ENCODE results near the gene OR10X1.

Gene OR10X1

GRCh38 chr1:158563853-158564252, 15.8 kb downstream of the OR10X1 start:
- no peak for DNase-seq
- Histone ChIP-seq H3K79me1 (replicated peaks; ENCODE audit: low read length, poor library complexity, severe bottlenecking) (no peaks in the 10 kb centered on the region), H3K27ac (ENCODE audit: low read length, poor library complexity, severe bottlenecking) (no peak overlapping the region), H3K18ac (ENCODE audit: low read depth in 1 of 2, low read length in 2 of 2) (no peak overlapping the region), H3K4me3 (ENCODE audit: insufficient read depth in 1 of 2, low read depth in 1 of 2, low read length in 2 of 2) (no peak overlapping the region), H3K4me1 (ENCODE audit: control insufficient read depth, insufficient read depth, low read depth, low read length) (no peaks in the 10 kb centered on the region), H3K4ac (ENCODE audit: low read depth in 1 of 2, low read length in 2 of 2) (no peak overlapping the region), H2BK15ac (ENCODE audit: low read depth, poor library complexity, severe bottlenecking) (no peak overlapping the region), H3K9me3 (ENCODE audit: control insufficient read depth, low read length) (no peaks in the 10 kb centered on the region), H4K8ac (ENCODE audit: low read length) (no peak overlapping the region), H2BK120ac (ENCODE audit: low read depth, low read length) (no peak overlapping the region), H3K14ac (ENCODE audit: low read length in 2 of 2) (no peak overlapping the region), H4K91ac (ENCODE audit: low read length) (no peak overlapping the region), H3K9ac (ENCODE audit: low read length) (no peak overlapping the region), H3K27me3 (ENCODE audit: control insufficient read depth in 1 of 2, insufficient read depth in 1 of 2, low read length in 2 of 2) (no peaks in the 10 kb centered on the region), H3K23ac (ENCODE audit: low read length in 2 of 2) (no peak overlapping the region), H2BK12ac (ENCODE audit: low read length in 2 of 2) (no peak overlapping the region), H2BK5ac (ENCODE audit: low read depth, low read length, poor library complexity, severe bottlenecking) (no peak overlapping the region), H2AK5ac (ENCODE audit: low read length, severe bottlenecking) (no peak overlapping the region), H3K4me2 (ENCODE audit: low read length, poor library complexity, severe bottlenecking) (no peak overlapping the region), H2AFZ (ENCODE audit: low read depth, low read length) (no peak overlapping the region), H3K36me3 (ENCODE audit: control insufficient read depth in 1 of 2, insufficient read depth in 2 of 2, low read depth in 1 of 2, low read length in 2 of 2) (no peaks in the 10 kb centered on the region)
- no CpG with 5 or more reads among the region's 2 CpGs for WGBS

GRCh38 chr1:158559696-158560095, 20.0 kb downstream of the OR10X1 start:
- no CpG with 5 or more reads among the region's 1 CpG for WGBS
- no peak overlapping the region for H3K23ac ChIP-seq (ENCODE audit: low read length in 2 of 2)

GRCh38 chr1:158554352-158554751, 25.3 kb downstream of the OR10X1 start, which contains the start of gene OR6Y1:
OR6Y1 (minus strand) TSS chr1:158554405; CDS start chr1:158548105, 6,300 bp downstream.
- Histone ChIP-seq H3K23ac (ENCODE audit: low read length in 2 of 2) (no peak within 1 kb of the TSS), H3K4me2 (ENCODE audit: low read length, poor library complexity, severe bottlenecking) (no peak within 1 kb of the TSS), H3K27me3 (ENCODE audit: control insufficient read depth in 1 of 2, insufficient read depth in 1 of 2, low read length in 2 of 2) (no peaks in the 10 kb centered on the region), H2AFZ (ENCODE audit: low read depth, low read length) (no peak within 1 kb of the TSS), H3K9me3 (ENCODE audit: control insufficient read depth, low read length) (no peaks in the 10 kb centered on the region), H4K91ac (ENCODE audit: low read length) (no peak within 1 kb of the TSS), H3K4me3 (ENCODE audit: insufficient read depth in 1 of 2, low read depth in 1 of 2, low read length in 2 of 2) (no peak within 1 kb of the TSS), H3K4ac (ENCODE audit: low read depth in 1 of 2, low read length in 2 of 2) (no peak within 1 kb of the TSS), H3K18ac (ENCODE audit: low read depth in 1 of 2, low read length in 2 of 2) (no peak within 1 kb of the TSS), H3K9ac (ENCODE audit: low read length) (no peak within 1 kb of the TSS), H2AK5ac (ENCODE audit: low read length, severe bottlenecking) (no peak within 1 kb of the TSS), H4K8ac (ENCODE audit: low read length) (no peak within 1 kb of the TSS), H3K79me1 (replicated peaks; ENCODE audit: low read length, poor library complexity, severe bottlenecking) (no peaks in the 10 kb centered on the region), H3K4me1 (ENCODE audit: control insufficient read depth, insufficient read depth, low read depth, low read length) (no peaks in the 10 kb centered on the region), H3K14ac (ENCODE audit: low read length in 2 of 2) (no peak within 1 kb of the TSS), H2BK5ac (ENCODE audit: low read depth, low read length, poor library complexity, severe bottlenecking) (no peak within 1 kb of the TSS), H3K36me3 (ENCODE audit: control insufficient read depth in 1 of 2, insufficient read depth in 2 of 2, low read depth in 1 of 2, low read length in 2 of 2) (no peaks in the 10 kb centered on the region), H2BK15ac (ENCODE audit: low read depth, poor library complexity, severe bottlenecking) (no peak within 1 kb of the TSS), H2BK120ac (ENCODE audit: low read depth, low read length) (no peak within 1 kb of the TSS), H3K27ac (ENCODE audit: low read length, poor library complexity, severe bottlenecking) (no peak within 1 kb of the TSS), H2BK12ac (ENCODE audit: low read length in 2 of 2) (no peak within 1 kb of the TSS)
- no peak for DNase-seq
- no CpG with 5 or more reads among the region's 3 CpGs for whole genome bisulfite sequencing

More at GRCh38 chr1:158559696-158560095, 20.0 kb downstream of the OR10X1 start:
- Histone ChIP-seq H2AK5ac (ENCODE audit: low read length, severe bottlenecking) (no peak overlapping the region), H3K4me2 (ENCODE audit: low read length, poor library complexity, severe bottlenecking) (no peak overlapping the region), H4K91ac (ENCODE audit: low read length) (no peak overlapping the region), H2AFZ (ENCODE audit: low read depth, low read length) (no peak overlapping the region), H3K79me1 (replicated peaks; ENCODE audit: low read length, poor library complexity, severe bottlenecking) (no peaks in the 10 kb centered on the region), H4K8ac (ENCODE audit: low read length) (no peak overlapping the region), H2BK5ac (ENCODE audit: low read depth, low read length, poor library complexity, severe bottlenecking) (no peak overlapping the region), H2BK15ac (ENCODE audit: low read depth, poor library complexity, severe bottlenecking) (no peak overlapping the region), H3K9ac (ENCODE audit: low read length) (no peak overlapping the region), H2BK12ac (ENCODE audit: low read length in 2 of 2) (no peak overlapping the region), H3K18ac (ENCODE audit: low read depth in 1 of 2, low read length in 2 of 2) (no peak overlapping the region), H3K27ac (ENCODE audit: low read length, poor library complexity, severe bottlenecking) (no peak overlapping the region), H3K36me3 (ENCODE audit: control insufficient read depth in 1 of 2, insufficient read depth in 2 of 2, low read depth in 1 of 2, low read length in 2 of 2) (no peaks in the 10 kb centered on the region), H3K4me3 (ENCODE audit: insufficient read depth in 1 of 2, low read depth in 1 of 2, low read length in 2 of 2) (no peak overlapping the region), H3K14ac (ENCODE audit: low read length in 2 of 2) (no peak overlapping the region), H3K4me1 (ENCODE audit: control insufficient read depth, insufficient read depth, low read depth, low read length) (no peaks in the 10 kb centered on the region), H3K27me3 (ENCODE audit: control insufficient read depth in 1 of 2, insufficient read depth in 1 of 2, low read length in 2 of 2) (no peaks in the 10 kb centered on the region), H2BK120ac (ENCODE audit: low read depth, low read length) (no peak overlapping the region), H3K4ac (ENCODE audit: low read depth in 1 of 2, low read length in 2 of 2) (no peak overlapping the region), H3K9me3 (ENCODE audit: control insufficient read depth, low read length) (no peaks in the 10 kb centered on the region)
- DNase-seq, result no peak

GRCh38 chr1:158552296-158552695, 27.4 kb downstream of the OR10X1 start:
- H3K4me3 ChIP-seq (ENCODE audit: insufficient read depth in 1 of 2, low read depth in 1 of 2, low read length in 2 of 2), result no peak overlapping the region
- no peak for DNase-seq
- no peak overlapping the region for H3K4ac ChIP-seq (ENCODE audit: low read depth in 1 of 2, low read length in 2 of 2)
- no peaks in the 10 kb centered on the region for H3K4me1 ChIP-seq (ENCODE audit: control insufficient read depth, insufficient read depth, low read depth, low read length)
- H2BK120ac ChIP-seq (ENCODE audit: low read depth, low read length), result no peak overlapping the region
- H2BK15ac ChIP-seq (ENCODE audit: low read depth, poor library complexity, severe bottlenecking), result no peak overlapping the region
- H3K14ac ChIP-seq (ENCODE audit: low read length in 2 of 2), result no peak overlapping the region
- no peak overlapping the region for H2AK5ac ChIP-seq (ENCODE audit: low read length, severe bottlenecking)
- H3K23ac ChIP-seq (ENCODE audit: low read length in 2 of 2), result no peak overlapping the region
- no peak overlapping the region for H4K8ac ChIP-seq (ENCODE audit: low read length)
- H3K36me3 ChIP-seq (ENCODE audit: control insufficient read depth in 1 of 2, insufficient read depth in 2 of 2, low read depth in 1 of 2, low read length in 2 of 2), result no peaks in the 10 kb centered on the region
- no peak overlapping the region for H3K4me2 ChIP-seq (ENCODE audit: low read length, poor library complexity, severe bottlenecking)
- no peaks in the 10 kb centered on the region for H3K79me1 ChIP-seq (replicated peaks; ENCODE audit: low read length, poor library complexity, severe bottlenecking)
- H3K27ac ChIP-seq (ENCODE audit: low read length, poor library complexity, severe bottlenecking), result no peak overlapping the region
- no peaks in the 10 kb centered on the region for H3K9me3 ChIP-seq (ENCODE audit: control insufficient read depth, low read length)
- no peak overlapping the region for H2BK5ac ChIP-seq (ENCODE audit: low read depth, low read length, poor library complexity, severe bottlenecking)
- H3K18ac ChIP-seq (ENCODE audit: low read depth in 1 of 2, low read length in 2 of 2), result no peak overlapping the region
- no peak overlapping the region for H2BK12ac ChIP-seq (ENCODE audit: low read length in 2 of 2)
- 95% methylated on average over 1 of the region's 1 CpG for WGBS
- H4K91ac ChIP-seq (ENCODE audit: low read length), result no peak overlapping the region
- no peak overlapping the region for H3K9ac ChIP-seq (ENCODE audit: low read length)
- H3K27me3 ChIP-seq (ENCODE audit: control insufficient read depth in 1 of 2, insufficient read depth in 1 of 2, low read length in 2 of 2), result no peaks in the 10 kb centered on the region
- H2AFZ ChIP-seq (ENCODE audit: low read depth, low read length), result no peak overlapping the region
